ENCODE data around the gene LRMDA. TPM values are rescaled to one million over a fixed set of nuclear protein-coding genes. Genes with fewer than 3 reads are reported as not detected.

The LRMDA gene
- total RNA-seq, 3 donors from 2014 or later (not counting 1 experiment from before 2014, with no cell fraction given) = 1.4 to 2.4 (median 2.1) TPM

GRCh38 chr10:76125900-76126299 is 694.5 kb downstream of the LRMDA start:
- peaks cover 5 to 11% of the 10 kb centered on the region in 2 donors for H3K27me3 Mint-ChIP-seq (ENCODE audit: low read depth in 2 of 2)
- Histone ChIP-seq H3K9me3 (ENCODE audit: control insufficient read depth, insufficient read depth, low read length) (no peaks in the 10 kb centered on the region), H3K4me3 (ENCODE audit: low read length) (no peak overlapping the region), H3K36me3 (ENCODE audit: control insufficient read depth, insufficient read depth, low read length) (no peaks in the 10 kb centered on the region), H3K4me1 (ENCODE audit: control insufficient read depth, insufficient read depth, low read length) (no peaks in the 10 kb centered on the region), H3K27ac (ENCODE audit: low read length) (no peak overlapping the region), H3K27me3 (ENCODE audit: control insufficient read depth, insufficient read depth, low read length) (no peaks in the 10 kb centered on the region)
- no peak overlapping the region for H3K4me3 Mint-ChIP-seq
- DNase-seq = no peak
- TF ChIP-seq, protein P1, sequence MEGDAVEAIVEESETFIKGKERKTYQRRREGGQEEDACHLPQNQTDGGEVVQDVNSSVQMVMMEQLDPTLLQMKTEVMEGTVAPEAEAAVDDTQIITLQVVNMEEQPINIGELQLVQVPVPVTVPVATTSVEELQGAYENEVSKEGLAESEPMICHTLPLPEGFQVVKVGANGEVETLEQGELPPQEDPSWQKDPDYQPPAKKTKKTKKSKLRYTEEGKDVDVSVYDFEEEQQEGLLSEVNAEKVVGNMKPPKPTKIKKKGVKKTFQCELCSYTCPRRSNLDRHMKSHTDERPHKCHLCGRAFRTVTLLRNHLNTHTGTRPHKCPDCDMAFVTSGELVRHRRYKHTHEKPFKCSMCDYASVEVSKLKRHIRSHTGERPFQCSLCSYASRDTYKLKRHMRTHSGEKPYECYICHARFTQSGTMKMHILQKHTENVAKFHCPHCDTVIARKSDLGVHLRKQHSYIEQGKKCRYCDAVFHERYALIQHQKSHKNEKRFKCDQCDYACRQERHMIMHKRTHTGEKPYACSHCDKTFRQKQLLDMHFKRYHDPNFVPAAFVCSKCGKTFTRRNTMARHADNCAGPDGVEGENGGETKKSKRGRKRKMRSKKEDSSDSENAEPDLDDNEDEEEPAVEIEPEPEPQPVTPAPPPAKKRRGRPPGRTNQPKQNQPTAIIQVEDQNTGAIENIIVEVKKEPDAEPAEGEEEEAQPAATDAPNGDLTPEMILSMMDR (IDR thresholded peaks at IDR 0.05) = no peak
- ATAC-seq = no peak
- H3K36me3 Mint-ChIP-seq = no peaks in the 10 kb centered on the region
- intact Hi-C loops (cut with micrococcal nuclease) = no loop called here
- 87% methylated on average over 2 of the region's 2 CpGs for WGBS (ENCODE audit: insufficient coverage)
- no peak overlapping the region for H3K27ac Mint-ChIP-seq
- no peaks in the 10 kb centered on the region for H3K9me3 Mint-ChIP-seq
- H3K4me1 Mint-ChIP-seq = no peaks in the 10 kb centered on the region

DNA sequence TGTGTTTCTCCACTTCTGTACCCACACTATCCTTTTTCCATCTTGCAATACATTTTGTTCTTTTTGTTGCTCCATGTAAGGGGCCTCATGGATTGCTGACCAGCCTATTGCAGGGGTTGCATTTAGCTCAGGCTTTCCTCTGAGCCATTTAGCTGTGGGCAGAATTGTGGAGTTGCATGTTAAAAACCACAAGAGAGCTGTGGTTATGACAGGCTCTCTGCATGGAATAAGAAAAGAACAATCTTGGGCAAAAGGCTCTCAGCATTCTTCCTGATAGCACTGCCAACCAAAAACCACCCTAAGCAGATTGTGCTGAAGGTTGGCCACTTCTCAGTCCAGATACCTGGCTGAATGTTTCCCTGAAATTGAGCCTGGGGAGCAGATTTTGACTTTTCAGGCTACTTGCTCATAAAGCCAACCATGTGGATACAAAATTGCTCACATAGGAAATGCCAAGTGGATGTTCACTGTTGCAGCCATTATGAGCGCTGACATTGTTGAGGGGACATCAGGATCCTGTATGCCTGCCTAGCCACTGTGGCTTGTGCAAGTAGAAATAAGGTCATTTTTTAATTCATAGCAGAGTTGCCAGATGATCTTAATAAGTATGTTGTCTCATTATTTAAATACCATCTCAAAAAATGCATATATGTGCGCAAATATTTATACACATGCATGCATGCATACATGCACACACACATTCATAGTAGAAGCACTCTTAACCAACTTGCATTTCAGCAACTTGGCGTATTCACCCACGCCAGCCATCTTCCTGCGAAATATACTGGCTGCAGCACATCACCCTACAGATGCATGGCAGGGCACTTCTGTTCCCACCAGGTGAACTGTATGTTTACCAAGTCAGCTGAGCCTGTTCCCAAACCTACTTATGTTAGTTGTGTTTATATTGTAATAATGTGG is 695.4 kb downstream of the LRMDA start:
- no peak overlapping the region for H3K4me3 Mint-ChIP-seq
- H3K4me1 Mint-ChIP-seq = no peaks in the 10 kb centered on the region
- WGBS (ENCODE audit: insufficient coverage) = 92% methylated on average over 5 of the region's 5 CpGs
- no peak overlapping the region for H3K4me3 ChIP-seq (ENCODE audit: low read length)
- TF ChIP-seq, protein P1 (IDR thresholded peaks at IDR 0.05) = no peak
- no peaks in the 10 kb centered on the region for H3K27me3 ChIP-seq (ENCODE audit: control insufficient read depth, insufficient read depth, low read length)
- H3K27ac Mint-ChIP-seq = no peak overlapping the region
- no peak overlapping the region for H3K27ac ChIP-seq (ENCODE audit: low read length)
- H3K36me3 ChIP-seq (ENCODE audit: control insufficient read depth, insufficient read depth, low read length) = no peaks in the 10 kb centered on the region
- no peaks in the 10 kb centered on the region for H3K9me3 Mint-ChIP-seq
- H3K36me3 Mint-ChIP-seq = no peaks in the 10 kb centered on the region
- intact Hi-C loops (cut with micrococcal nuclease) = no loop called here
- DNase-seq (no peak), ATAC-seq (no peak)
- no peaks in the 10 kb centered on the region for H3K9me3 ChIP-seq (ENCODE audit: control insufficient read depth, insufficient read depth, low read length)
- peaks cover 2 to 11% of the 10 kb centered on the region in 2 donors for H3K27me3 Mint-ChIP-seq (ENCODE audit: low read depth in 2 of 2)
- H3K4me1 ChIP-seq (ENCODE audit: control insufficient read depth, insufficient read depth, low read length) = no peaks in the 10 kb centered on the region

DNA sequence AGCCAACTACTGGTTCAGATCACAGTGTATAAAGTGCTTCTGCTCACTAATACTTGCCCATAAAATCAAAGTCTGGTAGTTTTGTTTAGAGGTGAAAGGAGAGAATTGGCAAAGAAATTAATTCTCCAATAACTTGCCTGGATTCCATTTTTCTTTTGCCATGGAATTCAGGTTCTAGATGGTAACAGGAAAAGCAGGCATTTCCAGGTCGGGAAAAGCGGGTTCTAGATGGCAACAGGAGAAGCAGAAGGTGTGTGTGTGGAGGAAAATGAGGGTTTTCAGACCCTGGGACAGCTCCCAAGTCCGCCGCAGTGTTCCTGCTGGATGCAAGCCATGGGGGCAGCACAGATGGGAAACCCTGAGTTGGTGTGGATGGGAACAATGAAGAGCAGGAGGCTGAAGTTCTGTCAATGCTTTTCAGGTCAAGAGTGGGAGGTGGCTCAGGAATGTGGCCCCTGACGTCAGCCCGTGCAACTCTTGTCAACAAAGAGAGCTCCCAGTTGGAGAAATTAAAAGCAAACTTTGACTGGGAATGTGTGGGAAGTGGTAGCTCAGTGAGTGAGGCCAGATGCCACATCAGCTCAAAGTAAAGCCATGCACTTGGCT is 696.7 kb downstream of the LRMDA start:
- Histone ChIP-seq H3K4me1 (ENCODE audit: control insufficient read depth, insufficient read depth, low read length) (no peaks in the 10 kb centered on the region), H3K36me3 (ENCODE audit: control insufficient read depth, insufficient read depth, low read length) (no peaks in the 10 kb centered on the region), H3K27me3 (ENCODE audit: control insufficient read depth, insufficient read depth, low read length) (no peaks in the 10 kb centered on the region), H3K27ac (ENCODE audit: low read length) (no peak overlapping the region), H3K4me3 (ENCODE audit: low read length) (no peak overlapping the region), H3K9me3 (ENCODE audit: control insufficient read depth, insufficient read depth, low read length) (no peaks in the 10 kb centered on the region)
- no peaks in the 10 kb centered on the region for H3K9me3 Mint-ChIP-seq
- WGBS (ENCODE audit: insufficient coverage) = 83% methylated on average over 6 of the region's 6 CpGs
- TF ChIP-seq, protein P1 (IDR thresholded peaks at IDR 0.05) = no peak
- H3K4me3 Mint-ChIP-seq = no peak overlapping the region
- no peak for DNase-seq
- H3K36me3 Mint-ChIP-seq = no peaks in the 10 kb centered on the region
- H3K27ac Mint-ChIP-seq = no peak overlapping the region
- H3K4me1 Mint-ChIP-seq = no peaks in the 10 kb centered on the region
- intact Hi-C loops (cut with micrococcal nuclease) = no loop called here
- H3K27me3 Mint-ChIP-seq (ENCODE audit: low read depth in 2 of 2) = peaks cover 4 to 11% of the 10 kb centered on the region in 2 donors
- no peak for ATAC-seq

Measured in natural killer cell (primary cell).